Upper lobe of right lung (tissue), 1 donor: ENCODE measurements around the gene VSTM2B. TPM values are rescaled to one million over a fixed set of nuclear protein-coding genes. Genes with fewer than 3 reads are reported as not detected.

ENCODE experiments used
- ATAC-seq: fragments of 200-7000 bp; cut with Tn5 transposase; one replicate; pipeline ENCODE4 v1.9.1; 2020; ENCODE audit warnings: mild to moderate bottlenecking, moderate library complexity
- DNase-seq: peaks from one replicate; pipeline ENCODE4 v3.0.0-alpha.2; 2020
- H3K27ac ChIP-seq: fragments of 200-600 bp; one replicate; pipeline ENCODE4 v1.8.0; 2022
- H3K27me3 ChIP-seq: fragments of 200-600 bp; one replicate; pipeline ENCODE4 v1.8.0; 2022; ENCODE audit warnings: mild to moderate bottlenecking
- H3K36me3 ChIP-seq: fragments of 200-600 bp; one replicate; pipeline ENCODE4 v1.8.0; 2022
- H3K4me1 ChIP-seq: fragments of 200-600 bp; one replicate; pipeline ENCODE4 v1.8.0; 2022
- H3K4me3 ChIP-seq: fragments of 200-600 bp; one replicate; pipeline ENCODE4 v1.8.0; 2022; ENCODE audit warnings: mild to moderate bottlenecking
- H3K9me3 ChIP-seq: fragments of 200-600 bp; one replicate; pipeline ENCODE4 v1.8.0; 2022
- CTCF ChIP-seq: fragments of 200-600 bp; IDR thresholded peaks from one replicate; pipeline ENCODE4 v1.8.0; 2022; ENCODE audit warnings: antibody characterized with exemption
- intact Hi-C: fragments of 100-400 bp; cut with DNase I; formaldehyde crosslinking; loops from one replicate; pipeline ENCODE4 v1.11.0; 2022
- total RNA-seq: library from RNA; stranded (reverse); fragmentation: NEBNext Ultra II Directional; extraction: Animal tissue kit (Norgen Biotek cat#: 25700); gene quantifications from one replicate; pipeline ENCODE4 v1.2.1, GENCODE V29; 2021
- donor health status: DM: no; HTN: yes; CAD: no; lungs with severe emphysema.

The VSTM2B gene
- total RNA-seq, 1 donor from 2014 or later, result not detected

- DNase-seq, result peak; percentile 25
- no peak for TF ChIP-seq CTCF
- intact Hi-C loops, result no loop called here
Observed at GRCh38 chr19:29546583-29547190, 20.9 kb downstream of the VSTM2B start.

GRCh38 chr19:29547361-29547960 lies 21.7 kb downstream of the VSTM2B start:
- Histone ChIP-seq H3K4me3 (no peak overlapping the region), H3K9me3 (no peaks in the 10 kb centered on the region), H3K36me3 (no peaks in the 10 kb centered on the region), H3K27me3 (peaks cover 3% of the 10 kb centered on the region), H3K4me1 (no peaks in the 10 kb centered on the region), H3K27ac (no peak overlapping the region)
- ATAC-seq, result no peak
- no peak for TF ChIP-seq CTCF
- intact Hi-C loops, result no loop called here
- peak; percentile 21 for DNase-seq

More at GRCh38 chr19:29546583-29547190, 20.9 kb downstream of the VSTM2B start:
- Histone ChIP-seq H3K27ac (no peak overlapping the region), H3K9me3 (no peaks in the 10 kb centered on the region), H3K27me3 (peaks cover 3% of the 10 kb centered on the region), H3K4me3 (no peak overlapping the region), H3K4me1 (no peaks in the 10 kb centered on the region), H3K36me3 (no peaks in the 10 kb centered on the region)
- no peak for ATAC-seq

GRCh38 chr19:29547981-29548380 lies 22.2 kb downstream of the VSTM2B start:
- intact Hi-C loops, result no loop called here
- DNase-seq, result peak; percentile 45

GRCh38 chr19:29548483-29549085 lies 22.8 kb downstream of the VSTM2B start:
- Histone ChIP-seq H3K4me1 (no peaks in the 10 kb centered on the region), H3K4me3 (no peak overlapping the region), H3K27me3 (no peaks in the 10 kb centered on the region), H3K9me3 (no peaks in the 10 kb centered on the region), H3K27ac (no peak overlapping the region), H3K36me3 (no peaks in the 10 kb centered on the region)
- ATAC-seq (no peak), DNase-seq (peak; percentile 40)
- intact Hi-C loops, result no loop called here
- TF ChIP-seq CTCF, result no peak

More at GRCh38 chr19:29547981-29548380, 22.2 kb downstream of the VSTM2B start:
- Histone ChIP-seq H3K4me1 (no peaks in the 10 kb centered on the region), H3K4me3 (no peak overlapping the region), H3K27me3 (peaks cover 3% of the 10 kb centered on the region), H3K36me3 (no peaks in the 10 kb centered on the region), H3K27ac (no peak overlapping the region), H3K9me3 (no peaks in the 10 kb centered on the region)
- no peak for ATAC-seq
- TF ChIP-seq CTCF, result no peak

GRCh38 chr19:29549105-29550070 lies 23.6 kb downstream of the VSTM2B start:
- intact Hi-C loops, result no loop called here
- peak; percentile 55 for DNase-seq
- TF ChIP-seq CTCF, result no peak
- peak; percentile 16 for ATAC-seq
- no peaks in the 10 kb centered on the region for H3K27me3 ChIP-seq
- no peaks in the 10 kb centered on the region for H3K36me3 ChIP-seq
- no peaks in the 10 kb centered on the region for H3K9me3 ChIP-seq
- H3K27ac ChIP-seq, result no peak overlapping the region
- H3K4me1 ChIP-seq, result no peaks in the 10 kb centered on the region
- H3K4me3 ChIP-seq, result no peak overlapping the region
